DND-41 (cell line): ENCODE measurements around the gene SPAM1.

Source experiments
- ATAC-seq: fragments of 200-7000 bp; cut with Tn5 transposase; 3 replicates; pipeline ENCODE4 v1.9.1; 2021; ENCODE audit warnings: low read depth; ENCODE audit not compliant: insufficient read depth
- DNase-seq: peaks from one replicate; pipeline ENCODE4 v3.0.0-alpha.2; 2020
- H2AFZ ChIP-seq: 2 replicates; pipeline ENCODE4 v1.6.0; 2012; ENCODE audit warnings: low read depth, low read length
- H3K27ac ChIP-seq: 2 replicates; pipeline ENCODE4 v1.5.1; 2012; ENCODE audit warnings: low read length, inconsistent platforms
- H3K27me3 ChIP-seq: fragments of 200-600 bp; sonication (generic); 2 replicates; pipeline ENCODE4 v1.6.0; 2012; ENCODE audit warnings: low read length, mild to moderate bottlenecking, inconsistent platforms; ENCODE audit not compliant: insufficient read depth, poor library complexity
- H3K36me3 ChIP-seq: 2 replicates; pipeline ENCODE4 v1.5.1; 2012; ENCODE audit warnings: low read length, inconsistent platforms; ENCODE audit not compliant: insufficient read depth
- H3K4me1 ChIP-seq: 2 replicates; pipeline ENCODE4 v1.5.1; 2012; ENCODE audit warnings: mild to moderate bottlenecking, low read length; ENCODE audit not compliant: insufficient read depth
- H3K4me2 ChIP-seq: 2 replicates; pipeline ENCODE4 v1.6.0; 2012; ENCODE audit warnings: mild to moderate bottlenecking, moderate library complexity, low read length, inconsistent platforms; ENCODE audit not compliant: insufficient read depth
- H3K4me3 ChIP-seq, 2 experiments: fragments of 200-600 bp in 1 of 2; shearing (Covaris generic) in 1 of 2; 2 replicates each; pipeline ENCODE4 v1.5.1; 2012 to 2016; ENCODE audit warnings: inconsistent platforms in 2 of 2, low read length in 2 of 2, mild to moderate bottlenecking in 2 of 2, low read depth in 1 of 2, moderate library complexity in 1 of 2
- H3K79me2 ChIP-seq: 2 replicates; pipeline ENCODE4 v1.6.0; 2012; ENCODE audit warnings: low read length, inconsistent platforms; ENCODE audit not compliant: insufficient read depth
- H3K9ac ChIP-seq: 2 replicates; pipeline ENCODE4 v1.6.0; 2012; ENCODE audit warnings: low read depth, mild to moderate bottlenecking, inconsistent platforms, low read length, moderate library complexity
- H3K9me3 ChIP-seq: 2 replicates; pipeline ENCODE4 v1.5.1; 2012; ENCODE audit warnings: low read length, moderate library complexity, mild to moderate bottlenecking, inconsistent platforms; ENCODE audit not compliant: insufficient read depth, severe bottlenecking
- H4K20me1 ChIP-seq: 2 replicates; pipeline ENCODE4 v1.6.0; 2012; ENCODE audit warnings: low read length; ENCODE audit not compliant: insufficient read depth
- CTCF ChIP-seq: IDR thresholded peaks from 2 replicates; pipeline ENCODE4 v1.5.1; 2012; ENCODE audit warnings: borderline replicate concordance, low read length, moderate library complexity, mild to moderate bottlenecking; ENCODE audit not compliant: poor library complexity, severe bottlenecking; ENCODE audit errors: extremely low read depth
- EZH2 ChIP-seq: IDR thresholded peaks from 3 replicates; pipeline ENCODE4 v1.6.1; 2012; ENCODE audit warnings: borderline replicate concordance, low read depth, mild to moderate bottlenecking, moderate library complexity, low read length, inconsistent platforms; ENCODE audit not compliant: severe bottlenecking

Gene SPAM1

GRCh38 chr7:123917878-123918277, 7.2 kb upstream of the SPAM1 start:
- no peaks in the 10 kb centered on the region for H3K9me3 ChIP-seq
- no peaks in the 10 kb centered on the region for H3K27me3 ChIP-seq
- no peak for TF ChIP-seq CTCF
- TF ChIP-seq EZH2 = no peak

GRCh38 chr7:123918309-123918708, 6.7 kb upstream of the SPAM1 start:
- no peak overlapping the region for H3K9ac ChIP-seq
- no peak for DNase-seq
- H3K4me1 ChIP-seq = no peaks in the 10 kb centered on the region
- TF ChIP-seq CTCF (no peak), EZH2 (no peak)
- ATAC-seq = no peak
- H4K20me1 ChIP-seq = no peaks in the 10 kb centered on the region
- no peaks in the 10 kb centered on the region for H3K36me3 ChIP-seq
- H3K4me2 ChIP-seq = no peak overlapping the region
- no peak overlapping the region for H3K27ac ChIP-seq
- H3K4me3 ChIP-seq = no peak overlapping the region
- H3K9me3 ChIP-seq = no peaks in the 10 kb centered on the region
- H3K79me2 ChIP-seq = no peaks in the 10 kb centered on the region
- no peak overlapping the region for H2AFZ ChIP-seq
- no peaks in the 10 kb centered on the region for H3K27me3 ChIP-seq

More at GRCh38 chr7:123917878-123918277, 7.2 kb upstream of the SPAM1 start:
- Histone ChIP-seq H3K36me3 (no peaks in the 10 kb centered on the region), H3K9ac (no peak overlapping the region), H3K4me1 (no peaks in the 10 kb centered on the region), H3K4me2 (no peak overlapping the region), H3K27ac (no peak overlapping the region), H2AFZ (no peak overlapping the region), H4K20me1 (no peaks in the 10 kb centered on the region), H3K79me2 (no peaks in the 10 kb centered on the region), H3K4me3 (no peak overlapping the region)
- no peak for ATAC-seq
- no peak for DNase-seq

GRCh38 chr7:123923599-123923998, 1.4 kb upstream of the SPAM1 start:
- H2AFZ ChIP-seq = no peak overlapping the region
- H3K36me3 ChIP-seq = no peaks in the 10 kb centered on the region
- H3K9me3 ChIP-seq = no peaks in the 10 kb centered on the region
- TF ChIP-seq CTCF (no peak), EZH2 (no peak)
- no peak for ATAC-seq
- no peaks in the 10 kb centered on the region for H3K27me3 ChIP-seq
- no peak overlapping the region for H3K4me2 ChIP-seq
- H4K20me1 ChIP-seq = no peaks in the 10 kb centered on the region
- H3K79me2 ChIP-seq = no peaks in the 10 kb centered on the region
- no peak overlapping the region for H3K27ac ChIP-seq
- H3K4me3 ChIP-seq = no peak overlapping the region
- H3K4me1 ChIP-seq = no peaks in the 10 kb centered on the region
- no peak for DNase-seq
- H3K9ac ChIP-seq = no peak overlapping the region

GRCh38 chr7:123929107-123929506, 4.1 kb downstream of the SPAM1 start:
- Histone ChIP-seq H3K36me3 (no peaks in the 10 kb centered on the region), H3K9me3 (no peaks in the 10 kb centered on the region), H3K9ac (no peak overlapping the region), H3K27me3 (no peaks in the 10 kb centered on the region), H3K27ac (no peak overlapping the region), H3K79me2 (no peaks in the 10 kb centered on the region), H3K4me1 (no peaks in the 10 kb centered on the region), H3K4me2 (no peak overlapping the region), H3K4me3 (no peak overlapping the region), H2AFZ (no peak overlapping the region), H4K20me1 (no peaks in the 10 kb centered on the region)
- ATAC-seq = no peak
- DNase-seq = no peak
- TF ChIP-seq CTCF (no peak), EZH2 (no peak)
